Tibial nerve (tissue), 4 donors: ENCODE data around the gene TXNIP.

Source experiments
- CTCF ChIP-seq, 5 experiments: fragments of 200-600 bp in 3 of 5; fragments of 450-650 bp in 2 of 5; sonication (generic) in 3 of 5; IDR thresholded peaks; one replicate each; pipeline ENCODE4 v1.5.1; 2016 to 2019; ENCODE audit warnings: antibody characterized with exemption in 5 of 5, mild to moderate bottlenecking in 3 of 5, moderate library complexity in 2 of 5
- EP300 ChIP-seq, 2 donors: sonication (generic); formaldehyde crosslinking; IDR thresholded peaks; one replicate each; pipeline ENCODE4 v1.6.1; 2017; ENCODE audit warnings: antibody characterized with exemption in 2 of 2, mild to moderate bottlenecking in 1 of 2
- POLR2A ChIP-seq, 2 donors: fragments of 450-650 bp; IDR thresholded peaks; one replicate each; pipeline ENCODE4 v1.6.1; 2017; ENCODE audit warnings: antibody characterized with exemption in 2 of 2, mild to moderate bottlenecking in 2 of 2, moderate library complexity in 2 of 2

- no peak for TF ChIP-seq CTCF (IDR thresholded peaks at IDR 0.05)
- peak in 1 of 2 donors; percentile 8 for TF ChIP-seq POLR2A (IDR thresholded peaks at IDR 0.05)
- TF ChIP-seq EP300 (IDR thresholded peaks at IDR 0.05) = peak in 1 of 2 donors; percentile 3
These were observed 2.6 kb downstream of the TXNIP start for GRCh38 chr1:145993618-145994390.
